ENCODE data around the gene RCL1. TPM values are rescaled to one million over a fixed set of nuclear protein-coding genes. Genes with fewer than 3 reads are reported as not detected.

Gene RCL1
- total and polyA plus RNA-seq, 9 donors = 11.1 to 17.9 (median 13.9) TPM

- WGBS (ENCODE audit: insufficient coverage) = 80% methylated on average over 1 of the region's 3 CpGs
- no peak for DNase-seq
These were observed 12.6 kb downstream of the RCL1 start for GRCh38 chr9:4805191-4805918.

GRCh38 chr9:4810565-4810964 is 17.8 kb downstream of the RCL1 start:
- no peaks in the 10 kb centered on the region for H3K36me3 ChIP-seq (ENCODE audit: control insufficient read depth, insufficient read depth, low read length)
- H3K27ac ChIP-seq (ENCODE audit: low read length) = no peak overlapping the region
- WGBS (ENCODE audit: insufficient coverage) = no CpG with 5 or more reads among the region's 1 CpG
- H3K4me3 ChIP-seq (ENCODE audit: low read length) = no peak overlapping the region
- peaks cover 14% of the 10 kb centered on the region for H3K9me3 ChIP-seq (replicated peaks; ENCODE audit: control insufficient read depth, low read depth, low read length)
- DNase-seq = no peak
- H3K27me3 ChIP-seq (ENCODE audit: control insufficient read depth, insufficient read depth, low read length) = no peaks in the 10 kb centered on the region
- no peaks in the 10 kb centered on the region for H3K4me1 ChIP-seq (ENCODE audit: control insufficient read depth, insufficient read depth, low read length)

More at GRCh38 chr9:4805191-4805918, 12.6 kb downstream of the RCL1 start:
- H3K27me3 ChIP-seq (ENCODE audit: control insufficient read depth, insufficient read depth, low read length) = no peaks in the 10 kb centered on the region
- H3K27ac ChIP-seq (ENCODE audit: low read length) = no peak overlapping the region
- H3K36me3 ChIP-seq (ENCODE audit: control insufficient read depth, insufficient read depth, low read length) = no peaks in the 10 kb centered on the region
- H3K4me3 ChIP-seq (ENCODE audit: low read length) = no peak overlapping the region
- H3K4me1 ChIP-seq (ENCODE audit: control insufficient read depth, insufficient read depth, low read length) = no peaks in the 10 kb centered on the region
- peaks cover 12% of the 10 kb centered on the region for H3K9me3 ChIP-seq (replicated peaks; ENCODE audit: control insufficient read depth, low read depth, low read length)

- Histone ChIP-seq H3K9me3 (replicated peaks; ENCODE audit: control insufficient read depth, low read depth, low read length) (peaks cover 15% of the 10 kb centered on the region), H3K36me3 (ENCODE audit: control insufficient read depth, insufficient read depth, low read length) (no peaks in the 10 kb centered on the region), H3K4me3 (ENCODE audit: low read length) (no peak overlapping the region), H3K27ac (ENCODE audit: low read length) (no peak overlapping the region), H3K27me3 (ENCODE audit: control insufficient read depth, insufficient read depth, low read length) (no peaks in the 10 kb centered on the region), H3K4me1 (ENCODE audit: control insufficient read depth, insufficient read depth, low read length) (no peaks in the 10 kb centered on the region)
- DNase-seq = no peak
These were observed 19.1 kb downstream of the RCL1 start for GRCh38 chr9:4811824-4812223.

GRCh38 chr9:4812858-4813257 is 20.1 kb downstream of the RCL1 start:
- H3K9me3 ChIP-seq (replicated peaks; ENCODE audit: control insufficient read depth, low read depth, low read length) = peaks cover 13% of the 10 kb centered on the region
- H3K4me3 ChIP-seq (ENCODE audit: low read length) = no peak overlapping the region
- H3K4me1 ChIP-seq (ENCODE audit: control insufficient read depth, insufficient read depth, low read length) = no peaks in the 10 kb centered on the region
- H3K27me3 ChIP-seq (ENCODE audit: control insufficient read depth, insufficient read depth, low read length) = no peaks in the 10 kb centered on the region
- WGBS (ENCODE audit: insufficient coverage) = no CpG with 5 or more reads among the region's 2 CpGs
- H3K27ac ChIP-seq (ENCODE audit: low read length) = no peak overlapping the region
- H3K36me3 ChIP-seq (ENCODE audit: control insufficient read depth, insufficient read depth, low read length) = no peaks in the 10 kb centered on the region
- DNase-seq = no peak

GRCh38 chr9:4814913-4815312 is 22.2 kb downstream of the RCL1 start:
- Histone ChIP-seq H3K4me3 (ENCODE audit: low read length) (no peak overlapping the region), H3K9me3 (replicated peaks; ENCODE audit: control insufficient read depth, low read depth, low read length) (peaks cover 13% of the 10 kb centered on the region), H3K4me1 (ENCODE audit: control insufficient read depth, insufficient read depth, low read length) (no peaks in the 10 kb centered on the region), H3K27ac (ENCODE audit: low read length) (no peak overlapping the region), H3K27me3 (ENCODE audit: control insufficient read depth, insufficient read depth, low read length) (no peaks in the 10 kb centered on the region), H3K36me3 (ENCODE audit: control insufficient read depth, insufficient read depth, low read length) (no peaks in the 10 kb centered on the region)
- no peak for DNase-seq

- Histone ChIP-seq H3K4me3 (ENCODE audit: low read length) (no peak overlapping the region), H3K27me3 (ENCODE audit: control insufficient read depth, insufficient read depth, low read length) (no peaks in the 10 kb centered on the region), H3K4me1 (ENCODE audit: control insufficient read depth, insufficient read depth, low read length) (no peaks in the 10 kb centered on the region), H3K36me3 (ENCODE audit: control insufficient read depth, insufficient read depth, low read length) (no peaks in the 10 kb centered on the region), H3K27ac (ENCODE audit: low read length) (no peak overlapping the region), H3K9me3 (replicated peaks; ENCODE audit: control insufficient read depth, low read depth, low read length) (peaks cover 13% of the 10 kb centered on the region)
- WGBS (ENCODE audit: insufficient coverage) = no CpG with 5 or more reads among the region's 7 CpGs
- no peak for DNase-seq
These were observed 22.7 kb downstream of the RCL1 start for GRCh38 chr9:4815381-4815956.

- no peak overlapping the region for H3K4me3 ChIP-seq (ENCODE audit: low read length)
- no peak for DNase-seq
- no peaks in the 10 kb centered on the region for H3K36me3 ChIP-seq (ENCODE audit: control insufficient read depth, insufficient read depth, low read length)
- no peaks in the 10 kb centered on the region for H3K27me3 ChIP-seq (ENCODE audit: control insufficient read depth, insufficient read depth, low read length)
- H3K9me3 ChIP-seq (replicated peaks; ENCODE audit: control insufficient read depth, low read depth, low read length) = peaks cover 4% of the 10 kb centered on the region
- H3K4me1 ChIP-seq (ENCODE audit: control insufficient read depth, insufficient read depth, low read length) = no peaks in the 10 kb centered on the region
- H3K27ac ChIP-seq (ENCODE audit: low read length) = no peak overlapping the region
- 71% methylated on average over 2 of the region's 6 CpGs for WGBS (ENCODE audit: insufficient coverage)
These were observed 27.4 kb downstream of the RCL1 start for GRCh38 chr9:4820168-4820567.

- peaks cover 2% of the 10 kb centered on the region for H3K36me3 ChIP-seq (ENCODE audit: control insufficient read depth, insufficient read depth, low read length)
- WGBS (ENCODE audit: insufficient coverage) = 100% methylated on average over 1 of the region's 2 CpGs
- H3K9me3 ChIP-seq (replicated peaks; ENCODE audit: control insufficient read depth, low read depth, low read length) = no peaks in the 10 kb centered on the region
- H3K4me3 ChIP-seq (ENCODE audit: low read length) = no peak overlapping the region
- DNase-seq = no peak
- H3K27ac ChIP-seq (ENCODE audit: low read length) = no peak overlapping the region
- no peaks in the 10 kb centered on the region for H3K4me1 ChIP-seq (ENCODE audit: control insufficient read depth, insufficient read depth, low read length)
- H3K27me3 ChIP-seq (ENCODE audit: control insufficient read depth, insufficient read depth, low read length) = no peaks in the 10 kb centered on the region
These were observed 28.4 kb downstream of the RCL1 start for GRCh38 chr9:4821133-4821532.

- no peaks in the 10 kb centered on the region for H3K4me1 ChIP-seq (ENCODE audit: control insufficient read depth, insufficient read depth, low read length)
- no peak for DNase-seq
- H3K36me3 ChIP-seq (ENCODE audit: control insufficient read depth, insufficient read depth, low read length) = peaks cover 2% of the 10 kb centered on the region
- H3K27me3 ChIP-seq (ENCODE audit: control insufficient read depth, insufficient read depth, low read length) = no peaks in the 10 kb centered on the region
- no peaks in the 10 kb centered on the region for H3K9me3 ChIP-seq (replicated peaks; ENCODE audit: control insufficient read depth, low read depth, low read length)
- no peak overlapping the region for H3K4me3 ChIP-seq (ENCODE audit: low read length)
- H3K27ac ChIP-seq (ENCODE audit: low read length) = no peak overlapping the region
These were observed 29.3 kb downstream of the RCL1 start for GRCh38 chr9:4822057-4822456.

- H3K9me3 ChIP-seq (replicated peaks; ENCODE audit: control insufficient read depth, low read depth, low read length) = no peaks in the 10 kb centered on the region
- no peaks in the 10 kb centered on the region for H3K27me3 ChIP-seq (ENCODE audit: control insufficient read depth, insufficient read depth, low read length)
- WGBS (ENCODE audit: insufficient coverage) = no CpG with 5 or more reads among the region's 7 CpGs
- no peaks in the 10 kb centered on the region for H3K4me1 ChIP-seq (ENCODE audit: control insufficient read depth, insufficient read depth, low read length)
- H3K27ac ChIP-seq (ENCODE audit: low read length) = no peak overlapping the region
- DNase-seq = no peak
- no peak overlapping the region for H3K4me3 ChIP-seq (ENCODE audit: low read length)
- H3K36me3 ChIP-seq (ENCODE audit: control insufficient read depth, insufficient read depth, low read length) = peaks cover 5% of the 10 kb centered on the region
These were observed 33.8 kb downstream of the RCL1 start for GRCh38 chr9:4826417-4827166.
